HEK293 (cell line): Measurements from ENCODE around the gene TMPRSS4.

Source experiments
- BCL11A ChIP-seq: fragments of 450-650 bp; formaldehyde crosslinking; IDR thresholded peaks from 2 replicates; pipeline ENCODE4 v1.5.1; 2016; ENCODE audit warnings: low read depth, missing biosample characterization, missing genetic modification characterization
- EGR2 ChIP-seq: fragments of 450-650 bp; formaldehyde crosslinking; IDR thresholded peaks from 2 replicates; pipeline ENCODE4 v1.5.1; 2016; ENCODE audit warnings: low read depth, missing biosample characterization, missing genetic modification characterization
- KLF1 ChIP-seq: fragments of 450-650 bp; formaldehyde crosslinking; IDR thresholded peaks from 2 replicates; pipeline ENCODE4 v1.5.1; 2016; ENCODE audit warnings: missing biosample characterization, missing genetic modification characterization
- MYNN ChIP-seq: fragments of 450-650 bp; formaldehyde crosslinking; IDR thresholded peaks from 2 replicates; pipeline ENCODE4 v1.5.1; 2016; ENCODE audit warnings: missing biosample characterization, missing genetic modification characterization, borderline replicate concordance
- WT1 ChIP-seq: fragments of 450-650 bp; formaldehyde crosslinking; IDR thresholded peaks from 2 replicates; pipeline ENCODE4 v1.5.1; 2016; ENCODE audit warnings: missing biosample characterization, missing genetic modification characterization
- ZBTB21 ChIP-seq: fragments of 450-650 bp; formaldehyde crosslinking; IDR thresholded peaks from 2 replicates; pipeline ENCODE4 v1.5.1; 2017; ENCODE audit warnings: missing biosample characterization, missing genetic modification characterization
- ZNF114 ChIP-seq: fragments of 450-650 bp; formaldehyde crosslinking; IDR thresholded peaks from 2 replicates; pipeline ENCODE4 v1.5.0; 2017; ENCODE audit warnings: missing biosample characterization, missing genetic modification characterization
- ZNF132 ChIP-seq: fragments of 450-650 bp; formaldehyde crosslinking; IDR thresholded peaks from 2 replicates; pipeline ENCODE4 v1.5.1; 2017; ENCODE audit warnings: missing biosample characterization, missing genetic modification characterization, borderline replicate concordance
- ZNF274 ChIP-seq, 2 experiments: fragments of 200-500 bp in 1 of 2; fragments of 450-650 bp in 1 of 2; sonication (Bioruptor generic) in 1 of 2; formaldehyde crosslinking in 1 of 2; IDR thresholded peaks; 2 replicates each; pipeline versions ENCODE4 v1.5.1 to v1.6.1; 2014 to 2016; ENCODE audit warnings: borderline replicate concordance in 1 of 2, inconsistent platforms in 1 of 2, low read length in 1 of 2, missing biosample characterization in 1 of 2, missing genetic modification characterization in 1 of 2
- ZNF398 ChIP-seq: fragments of 450-650 bp; formaldehyde crosslinking; IDR thresholded peaks from 2 replicates; pipeline ENCODE4 v1.5.1; 2017; ENCODE audit warnings: missing biosample characterization, missing genetic modification characterization
- ZNF501 ChIP-seq: fragments of 450-650 bp; formaldehyde crosslinking; IDR thresholded peaks from 2 replicates; pipeline ENCODE4 v1.5.1; 2016; ENCODE audit warnings: missing biosample characterization, missing genetic modification characterization
- TF ChIP-seq, protein P1 (sequence below): fragments of 450-650 bp; formaldehyde crosslinking; IDR thresholded peaks from 2 replicates; pipeline ENCODE4 v1.5.1; 2016; ENCODE audit warnings: missing biosample characterization, missing genetic modification characterization

DNA sequence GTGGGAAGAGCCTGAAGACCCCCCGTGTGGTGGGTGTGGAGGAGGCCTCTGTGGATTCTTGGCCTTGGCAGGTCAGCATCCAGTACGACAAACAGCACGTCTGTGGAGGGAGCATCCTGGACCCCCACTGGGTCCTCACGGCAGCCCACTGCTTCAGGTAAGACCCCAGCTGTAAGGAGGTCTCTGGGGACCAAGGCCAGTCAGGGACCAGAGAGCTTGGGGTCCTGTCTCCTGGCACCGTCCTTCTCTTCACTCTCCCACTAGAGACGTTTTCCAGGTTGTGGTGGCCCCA lies 34.8 kb downstream of the TMPRSS4 start:
- TF ChIP-seq, protein P1, sequence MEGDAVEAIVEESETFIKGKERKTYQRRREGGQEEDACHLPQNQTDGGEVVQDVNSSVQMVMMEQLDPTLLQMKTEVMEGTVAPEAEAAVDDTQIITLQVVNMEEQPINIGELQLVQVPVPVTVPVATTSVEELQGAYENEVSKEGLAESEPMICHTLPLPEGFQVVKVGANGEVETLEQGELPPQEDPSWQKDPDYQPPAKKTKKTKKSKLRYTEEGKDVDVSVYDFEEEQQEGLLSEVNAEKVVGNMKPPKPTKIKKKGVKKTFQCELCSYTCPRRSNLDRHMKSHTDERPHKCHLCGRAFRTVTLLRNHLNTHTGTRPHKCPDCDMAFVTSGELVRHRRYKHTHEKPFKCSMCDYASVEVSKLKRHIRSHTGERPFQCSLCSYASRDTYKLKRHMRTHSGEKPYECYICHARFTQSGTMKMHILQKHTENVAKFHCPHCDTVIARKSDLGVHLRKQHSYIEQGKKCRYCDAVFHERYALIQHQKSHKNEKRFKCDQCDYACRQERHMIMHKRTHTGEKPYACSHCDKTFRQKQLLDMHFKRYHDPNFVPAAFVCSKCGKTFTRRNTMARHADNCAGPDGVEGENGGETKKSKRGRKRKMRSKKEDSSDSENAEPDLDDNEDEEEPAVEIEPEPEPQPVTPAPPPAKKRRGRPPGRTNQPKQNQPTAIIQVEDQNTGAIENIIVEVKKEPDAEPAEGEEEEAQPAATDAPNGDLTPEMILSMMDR (tag by site-specific recombination): no peak
- TF ChIP-seq EGR2 (tag by site-specific recombination) (no peak), WT1 (tag by site-specific recombination) (no peak), ZNF114 (no peak), MYNN (no peak), BCL11A (tag by site-specific recombination) (no peak), ZNF398 (tag by site-specific recombination) (no peak), ZNF132 (tag by site-specific recombination) (no peak), KLF1 (tag by site-specific recombination) (no peak), ZNF274 (IDR thresholded peaks at IDR 0.05; ENCODE audit: low read length) (no peak), ZNF274 (tag by site-specific recombination; IDR thresholded peaks at IDR 0.05; ENCODE audit: borderline replicate concordance) (no peak), ZBTB21 (tag by site-specific recombination) (no peak), ZNF501 (tag by site-specific recombination) (no peak)
